ENCODE measurements around the gene HOXB6.

Gene HOXB6

DNA sequence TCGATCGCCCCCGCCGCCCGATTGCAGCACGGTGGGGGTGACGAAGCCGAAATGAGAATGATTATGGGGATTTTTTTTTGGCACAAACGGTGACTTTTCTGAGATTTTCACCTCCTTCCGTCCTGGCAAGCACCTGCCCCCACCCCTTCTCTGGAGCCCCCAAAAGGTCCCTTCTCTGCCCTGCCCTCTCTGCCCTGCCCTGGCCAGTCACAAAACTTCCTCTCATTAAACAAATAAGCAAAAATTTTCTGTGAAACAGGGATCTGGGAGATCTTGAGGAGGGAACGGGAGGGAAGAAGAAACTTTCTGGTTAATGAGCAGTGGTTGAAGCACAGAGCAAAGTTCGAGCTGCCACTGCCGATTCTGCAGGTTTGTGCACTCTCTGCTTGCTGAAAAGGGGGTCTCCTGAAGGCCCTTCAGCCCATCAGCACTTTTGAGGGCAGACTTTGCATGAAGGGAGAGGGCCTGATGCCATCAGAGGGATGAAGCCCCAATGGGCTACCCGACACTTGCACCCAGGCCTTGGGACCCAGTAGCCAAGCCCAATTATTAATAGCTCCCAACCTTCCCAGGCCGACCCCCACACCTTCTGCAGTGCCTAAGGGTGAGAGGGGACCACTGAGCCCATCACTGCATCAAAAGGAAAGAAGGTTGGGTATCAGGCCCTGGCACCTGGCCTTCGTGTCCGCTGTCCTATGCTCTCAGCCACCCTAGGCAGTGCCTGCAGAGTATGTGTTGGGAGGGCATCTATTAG lies 11.4 kb upstream of the HOXB6 start:
- TF ChIP-seq, protein P1, sequence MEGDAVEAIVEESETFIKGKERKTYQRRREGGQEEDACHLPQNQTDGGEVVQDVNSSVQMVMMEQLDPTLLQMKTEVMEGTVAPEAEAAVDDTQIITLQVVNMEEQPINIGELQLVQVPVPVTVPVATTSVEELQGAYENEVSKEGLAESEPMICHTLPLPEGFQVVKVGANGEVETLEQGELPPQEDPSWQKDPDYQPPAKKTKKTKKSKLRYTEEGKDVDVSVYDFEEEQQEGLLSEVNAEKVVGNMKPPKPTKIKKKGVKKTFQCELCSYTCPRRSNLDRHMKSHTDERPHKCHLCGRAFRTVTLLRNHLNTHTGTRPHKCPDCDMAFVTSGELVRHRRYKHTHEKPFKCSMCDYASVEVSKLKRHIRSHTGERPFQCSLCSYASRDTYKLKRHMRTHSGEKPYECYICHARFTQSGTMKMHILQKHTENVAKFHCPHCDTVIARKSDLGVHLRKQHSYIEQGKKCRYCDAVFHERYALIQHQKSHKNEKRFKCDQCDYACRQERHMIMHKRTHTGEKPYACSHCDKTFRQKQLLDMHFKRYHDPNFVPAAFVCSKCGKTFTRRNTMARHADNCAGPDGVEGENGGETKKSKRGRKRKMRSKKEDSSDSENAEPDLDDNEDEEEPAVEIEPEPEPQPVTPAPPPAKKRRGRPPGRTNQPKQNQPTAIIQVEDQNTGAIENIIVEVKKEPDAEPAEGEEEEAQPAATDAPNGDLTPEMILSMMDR (IDR thresholded peaks at IDR 0.05): no peak

DNA sequence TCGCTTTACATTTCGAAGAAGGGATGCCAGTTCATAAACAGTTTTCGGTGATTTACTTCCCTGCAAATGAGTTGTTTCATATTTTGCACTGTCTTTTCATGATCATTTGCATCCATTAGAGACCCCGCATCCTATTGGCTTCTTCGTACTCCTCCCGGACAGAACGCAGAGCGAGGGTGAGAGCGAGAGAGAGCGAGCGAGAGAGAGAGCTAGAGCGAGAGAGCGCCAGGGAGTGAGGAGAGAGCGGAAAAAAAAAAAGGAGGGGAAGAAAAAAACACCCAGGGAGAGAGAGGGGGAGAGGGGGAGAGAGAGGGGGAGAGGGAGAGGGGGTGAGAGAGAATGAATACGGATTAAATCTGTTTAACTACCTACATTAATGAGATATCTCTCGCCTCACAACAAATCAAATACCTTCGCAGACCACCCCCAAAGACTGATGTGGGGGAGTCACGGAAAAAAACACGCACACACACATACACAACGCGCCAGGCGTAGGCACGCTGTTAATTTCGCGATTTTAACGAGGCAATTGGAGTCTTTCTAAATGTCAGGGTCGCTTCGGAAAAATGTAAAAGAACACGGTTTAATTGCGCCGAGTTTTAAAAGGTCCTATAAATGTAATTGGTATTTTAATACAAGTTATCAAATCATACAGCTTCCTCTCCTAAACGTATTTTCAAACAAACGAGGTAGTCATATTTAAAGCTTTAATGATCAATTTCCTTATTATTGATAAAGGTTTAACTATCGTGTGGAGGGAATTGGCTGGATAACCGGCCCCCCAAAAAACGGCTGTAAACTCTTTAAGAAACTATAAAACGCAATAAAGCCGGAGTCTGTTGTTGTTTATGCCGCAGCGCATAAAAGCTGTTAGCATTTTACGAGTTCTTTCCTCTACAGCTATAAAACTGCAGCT lies 10.5 kb upstream of the HOXB6 start, which contains the start of gene HOXB8:
Gene HOXB8, minus strand, starts transcription at position 246 of the 916 bp plus-strand sequence. CDS start 588 bp downstream, outside the sequence.
- TF ChIP-seq, protein P1 (IDR thresholded peaks at IDR 0.05): no peak

DNA sequence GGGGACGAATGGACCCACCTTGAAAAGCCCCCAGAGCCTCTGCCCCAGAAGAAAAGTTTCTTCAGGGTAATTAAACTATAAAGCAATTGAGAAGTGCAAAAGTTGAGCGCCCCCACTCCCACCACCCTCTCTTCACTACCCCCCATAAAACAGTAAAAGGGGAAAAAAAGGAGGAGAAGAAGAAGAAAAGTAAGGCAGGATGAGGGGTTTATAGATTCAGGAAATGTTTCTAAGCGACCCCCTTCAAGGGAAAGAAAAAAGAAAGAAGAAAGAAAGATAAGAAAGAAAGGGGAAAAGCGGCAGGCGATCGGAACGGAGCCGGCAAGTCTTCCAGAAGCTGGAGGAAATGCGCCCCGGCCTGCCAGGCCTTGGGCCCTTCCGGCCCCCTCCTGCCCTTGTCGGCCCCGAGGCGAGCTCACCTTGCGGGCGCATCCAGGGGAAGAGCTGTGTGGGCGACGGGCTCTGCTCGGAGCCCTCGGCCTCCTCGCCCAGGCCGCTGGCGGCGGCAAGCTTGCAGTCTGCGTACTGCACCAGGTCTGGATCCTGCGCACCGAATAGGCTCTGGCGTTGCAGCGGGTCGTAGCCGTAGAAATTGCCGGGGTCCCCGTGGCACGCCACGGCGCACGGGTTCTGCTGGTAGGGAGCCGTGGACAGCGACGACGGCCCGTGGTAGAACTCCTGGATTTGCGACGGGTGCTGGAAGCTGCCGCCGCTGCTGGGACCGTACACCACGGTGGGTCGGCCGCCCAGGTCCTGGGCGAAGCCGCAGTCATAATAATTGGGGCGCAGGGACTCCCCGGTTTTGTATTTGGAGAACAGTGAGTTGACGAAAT lies 9.3 kb upstream of the HOXB6 start:
- TF ChIP-seq, protein P1 (IDR thresholded peaks at IDR 0.05): no peak

GRCh38 chr17:48612854-48613691 lies 8.3 kb upstream of the HOXB6 start:
- TF ChIP-seq, protein P1 (IDR thresholded peaks at IDR 0.05): peak; percentile 22; the same call in 1 of the 2 replicates

GRCh38 chr17:48612456-48612853 lies 7.7 kb upstream of the HOXB6 start:
- TF ChIP-seq, protein P1 (IDR thresholded peaks at IDR 0.05): no peak

- TF ChIP-seq, protein P1 (IDR thresholded peaks at IDR 0.05): no peak
These were observed 7.1 kb upstream of the HOXB6 start for GRCh38 chr17:48611681-48612455.

Data from LNCAP (cell line).